Stomach (tissue), 4 donors: ENCODE data around the gene RIPOR1.

ENCODE experiments used
- CTCF ChIP-seq, 7 experiments: fragments of 450-650 bp in 4 of 7; fragments of 200-600 bp in 3 of 7; sonication (generic) in 3 of 7; IDR thresholded peaks; one replicate each; pipeline ENCODE4 v1.5.1; 2016 to 2019; ENCODE audit warnings: antibody characterized with exemption in 7 of 7, control low read depth in 2 of 7, mild to moderate bottlenecking in 1 of 7
- EP300 ChIP-seq: sonication (generic); formaldehyde crosslinking; IDR thresholded peaks from one replicate; pipeline ENCODE4 v1.6.1; 2017; ENCODE audit warnings: antibody characterized with exemption
- POLR2A ChIP-seq, 4 donors: fragments of 450-650 bp; IDR thresholded peaks; one replicate each; pipeline ENCODE4 v1.6.1; 2016; ENCODE audit warnings: antibody characterized with exemption in 4 of 4, control low read depth in 2 of 4, mild to moderate bottlenecking in 1 of 4, moderate library complexity in 1 of 4
- POLR2AphosphoS5 ChIP-seq, 3 donors: sonication (generic); formaldehyde crosslinking; IDR thresholded peaks; one replicate each; pipeline ENCODE4 v1.6.1; 2016; ENCODE audit warnings: antibody characterized with exemption in 3 of 3

GRCh38 chr16:67579686-67580085, 51.1 kb downstream of the RIPOR1 start:
- TF ChIP-seq EP300 (no peak), CTCF (IDR thresholded peaks at IDR 0.05) (no peak), POLR2AphosphoS5 (IDR thresholded peaks at IDR 0.05) (no peak), POLR2A (IDR thresholded peaks at IDR 0.05) (no peak)
